DOHH2 (cell line): ENCODE results near the gene TRPM4.

ENCODE experiments used
- CTCF ChIP-seq: fragments of 200-600 bp; sonication (generic); IDR thresholded peaks from one replicate; pipeline ENCODE4 v1.5.1; 2014; ENCODE audit warnings: antibody characterized with exemption, mild to moderate bottlenecking, low read depth, low read length; ENCODE audit not compliant: poor library complexity, severe bottlenecking
- EZH2phosphoT487 ChIP-seq: fragments of 200-600 bp; sonication (generic); IDR thresholded peaks from 2 replicates; pipeline ENCODE4 v1.6.1; 2017; ENCODE audit warnings: borderline replicate concordance, mild to moderate bottlenecking, antibody characterized with exemption, low read length, moderate library complexity, mixed read lengths

GRCh38 chr19:49120868-49121267 lies 36.7 kb upstream of the TRPM4 start:
- no peak for TF ChIP-seq CTCF
- TF ChIP-seq EZH2phosphoT487, result no peak
